GM12878 (cell line): ENCODE measurements around the gene SLC39A5. TPM values are rescaled to one million over a fixed set of nuclear protein-coding genes. Genes with fewer than 3 reads are reported as not detected.
A peak's percentile ranks its signal among the peaks of the same experiment; 100 is the strongest.

Experiments
- BCL11A ChIP-seq: IDR thresholded peaks from 2 replicates; pipeline ENCODE4 v1.6.1; 2011; ENCODE audit warnings: low read depth, low read length
- BCL3 ChIP-seq: IDR thresholded peaks from 2 replicates; pipeline ENCODE4 v1.6.1; 2011; ENCODE audit warnings: borderline replicate concordance, low read depth, mild to moderate bottlenecking, moderate library complexity, low read length; ENCODE audit not compliant: insufficient read depth, poor library complexity, severe bottlenecking
- CBX3 ChIP-seq: fragments of 200-600 bp; sonication (generic); IDR thresholded peaks from 2 replicates; pipeline ENCODE4 v1.6.1; 2016; ENCODE audit warnings: low read depth, borderline replicate concordance
- CBX5 ChIP-seq: sonication (generic); IDR thresholded peaks from 2 replicates; pipeline ENCODE4 v1.6.1; 2016; ENCODE audit warnings: low read depth, moderate library complexity, mild to moderate bottlenecking, inconsistent platforms
- CEBPZ ChIP-seq: fragments of 150-350 bp; IDR thresholded peaks from 2 replicates; pipeline ENCODE4 v1.6.1; 2016; ENCODE audit warnings: low read depth, low read length
- E4F1 ChIP-seq: fragments of 450-650 bp; IDR thresholded peaks from 2 replicates; pipeline ENCODE4 v1.6.1; 2018; ENCODE audit warnings: borderline replicate concordance, mild to moderate bottlenecking; ENCODE audit not compliant: partially characterized antibody
- EED ChIP-seq: sonication (generic); IDR thresholded peaks from 2 replicates; pipeline ENCODE4 v1.6.1; 2016; ENCODE audit warnings: antibody characterized with exemption, low read depth
- ELK1 ChIP-seq: IDR thresholded peaks from 2 replicates; pipeline ENCODE4 v1.6.1; 2012; ENCODE audit warnings: low read depth, low read length, improper control_type of control experiment
- FOS ChIP-seq: IDR thresholded peaks from 3 replicates; pipeline ENCODE4 v1.6.1; 2011; ENCODE audit warnings: borderline replicate concordance; ENCODE audit not compliant: insufficient read length; ENCODE audit errors: extremely low read depth
- FOXK2 ChIP-seq: fragments of 450-650 bp; IDR thresholded peaks from 2 replicates; pipeline ENCODE4 v1.6.1; 2017; ENCODE audit warnings: mild to moderate bottlenecking, moderate library complexity
- IKZF2 ChIP-seq, 2 experiments: fragments of 450-650 bp; IDR thresholded peaks; 2 replicates each; pipeline ENCODE4 v1.6.1; 2017; ENCODE audit warnings: mild to moderate bottlenecking in 2 of 2, moderate library complexity in 2 of 2
- IRF4 ChIP-seq: IDR thresholded peaks from 2 replicates; pipeline ENCODE4 v1.6.1; 2011; ENCODE audit warnings: low read depth, low read length
- JUND ChIP-seq: IDR thresholded peaks from 2 replicates; pipeline ENCODE4 v1.6.1; 2012; ENCODE audit warnings: low read depth, mild to moderate bottlenecking, low read length, improper control_type of control experiment, moderate library complexity
- KLF5 ChIP-seq: fragments of 450-650 bp; IDR thresholded peaks from 2 replicates; pipeline ENCODE4 v1.6.1; 2014; ENCODE audit warnings: mild to moderate bottlenecking; ENCODE audit not compliant: partially characterized antibody
- MEF2B ChIP-seq: fragments of 450-650 bp; IDR thresholded peaks from 2 replicates; pipeline ENCODE4 v1.6.1; 2018; ENCODE audit warnings: mild to moderate bottlenecking, moderate library complexity; ENCODE audit not compliant: partially characterized antibody, poor library complexity, severe bottlenecking
- NFYA ChIP-seq: IDR thresholded peaks from 2 replicates; pipeline ENCODE4 v1.6.1; 2011; ENCODE audit warnings: low read depth, mild to moderate bottlenecking, low read length, improper control_type of control experiment, borderline replicate concordance
- POLR2AphosphoS2 ChIP-seq: IDR thresholded peaks from 2 replicates; pipeline ENCODE4 v1.6.1; 2011; ENCODE audit warnings: low read depth, mild to moderate bottlenecking, low read length, improper control_type of control experiment, moderate library complexity
- SMAD5 ChIP-seq: IDR thresholded peaks from 2 replicates; pipeline ENCODE4 v1.6.1; 2016; ENCODE audit warnings: antibody characterized with exemption, low read depth
- STAT3 ChIP-seq: IDR thresholded peaks from 2 replicates; pipeline ENCODE4 v1.6.1; 2011; ENCODE audit warnings: low read depth, low read length, improper control_type of control experiment
- USF1 ChIP-seq: IDR thresholded peaks from 2 replicates; pipeline ENCODE4 v1.6.1; 2011; ENCODE audit warnings: borderline replicate concordance, low read depth, mild to moderate bottlenecking, moderate library complexity, mixed read lengths, low read length; ENCODE audit not compliant: insufficient read depth; ENCODE audit errors: extremely low read length
- ZNF24 ChIP-seq: fragments of 450-650 bp; IDR thresholded peaks from 2 replicates; pipeline ENCODE4 v1.6.1; 2017; ENCODE audit warnings: antibody characterized with exemption, mild to moderate bottlenecking
- ZNF622 ChIP-seq: fragments of 450-650 bp; IDR thresholded peaks from 2 replicates; pipeline ENCODE4 v1.6.1; 2017; ENCODE audit warnings: mild to moderate bottlenecking, inconsistent platforms
- polyA plus RNA-seq, 11 experiments: library from polyadenylated mRNA; depleted of rRNA in 4 of 11; unstranded in 6 of 11; stranded (reverse) in 5 of 11; fragments of >200 nt; fragmentation: Nextera tagmentation in 4 of 11; fragmentation: Illumina TruSeq in 1 of 11; extraction: Ambion mirVana in 4 of 11; extraction: Trizol in 1 of 11; gene quantifications; 1 replicate in 1 of 11; 2 replicates in 10 of 11; pipeline versions ENCODE4 v1.2.1 to v1.2.3, GENCODE V29; 2011 to 2016; ENCODE audit warnings: inconsistent platforms in 2 of 11, missing spikeins in 2 of 11, low read depth in 1 of 11
- total RNA-seq, 4 experiments: library from RNA; depleted of rRNA in 3 of 4; stranded (reverse); fragments of >200 nt in 3 of 4; fragmentation: Illumina TruSeq in 1 of 4; extraction: Trizol in 1 of 4; gene quantifications; 2 replicates each; pipeline versions ENCODE4 v1.2.1 to v1.2.3, GENCODE V29; 2013 to 2021

Gene SLC39A5
- total and polyA plus RNA-seq, 10 of the 15 experiments (the other 5 are each of a cell fraction or from before 2014, with no cell fraction given) = 0.15 to 0.56 (median 0.15) TPM; not detected in 7

- TF ChIP-seq ZNF24 = no peak
- TF ChIP-seq EED = no peak; the same call in 1 of the 2 replicates
- no peak for TF ChIP-seq IRF4
- peak; percentile 93 for TF ChIP-seq KLF5
- TF ChIP-seq IKZF2 (IDR thresholded peaks at IDR 0.05) = peak in 1 of 2 experiments; percentile 20; a peak in 2 of 4 replicates
- no peak for TF ChIP-seq SMAD5
- TF ChIP-seq BCL11A = no peak
- TF ChIP-seq JUND = peak; percentile 65; the same call in 1 of the 2 replicates
- TF ChIP-seq FOXK2 = peak; percentile 94
- no peak for TF ChIP-seq POLR2AphosphoS2
- TF ChIP-seq STAT3 = no peak
- TF ChIP-seq CBX5 = no peak
- TF ChIP-seq BCL3 = no peak
- no peak for TF ChIP-seq USF1
- TF ChIP-seq ELK1 = no peak
- TF ChIP-seq CBX3 = no peak
- peak; percentile 20 for TF ChIP-seq E4F1
- TF ChIP-seq MEF2B = peak; percentile 96
- TF ChIP-seq NFYA = no peak
- no peak for TF ChIP-seq CEBPZ
- TF ChIP-seq FOS = no peak
- no peak for TF ChIP-seq ZNF622
These were observed 8.6 kb upstream of the SLC39A5 start (continued) for GRCh38 chr12:56221232-56221756.
